Tibial nerve (tissue), 3 donors: Measurements from ENCODE around the gene EGFL6.

ENCODE experiments used
- POLR2A ChIP-seq, 2 donors: fragments of 450-650 bp; IDR thresholded peaks; one replicate each; pipeline ENCODE4 v1.6.1; 2017; ENCODE audit warnings: antibody characterized with exemption in 2 of 2, mild to moderate bottlenecking in 2 of 2, moderate library complexity in 2 of 2
- TF ChIP-seq, protein P1 (sequence below), 5 experiments: fragments of 200-600 bp in 3 of 5; fragments of 450-650 bp in 2 of 5; sonication (generic) in 3 of 5; IDR thresholded peaks; one replicate each; pipeline ENCODE4 v1.5.1; 2016 to 2019; ENCODE audit warnings: antibody characterized with exemption in 5 of 5, mild to moderate bottlenecking in 3 of 5, moderate library complexity in 2 of 5

- no peak for TF ChIP-seq POLR2A (IDR thresholded peaks at IDR 0.05)
- TF ChIP-seq, protein P1, sequence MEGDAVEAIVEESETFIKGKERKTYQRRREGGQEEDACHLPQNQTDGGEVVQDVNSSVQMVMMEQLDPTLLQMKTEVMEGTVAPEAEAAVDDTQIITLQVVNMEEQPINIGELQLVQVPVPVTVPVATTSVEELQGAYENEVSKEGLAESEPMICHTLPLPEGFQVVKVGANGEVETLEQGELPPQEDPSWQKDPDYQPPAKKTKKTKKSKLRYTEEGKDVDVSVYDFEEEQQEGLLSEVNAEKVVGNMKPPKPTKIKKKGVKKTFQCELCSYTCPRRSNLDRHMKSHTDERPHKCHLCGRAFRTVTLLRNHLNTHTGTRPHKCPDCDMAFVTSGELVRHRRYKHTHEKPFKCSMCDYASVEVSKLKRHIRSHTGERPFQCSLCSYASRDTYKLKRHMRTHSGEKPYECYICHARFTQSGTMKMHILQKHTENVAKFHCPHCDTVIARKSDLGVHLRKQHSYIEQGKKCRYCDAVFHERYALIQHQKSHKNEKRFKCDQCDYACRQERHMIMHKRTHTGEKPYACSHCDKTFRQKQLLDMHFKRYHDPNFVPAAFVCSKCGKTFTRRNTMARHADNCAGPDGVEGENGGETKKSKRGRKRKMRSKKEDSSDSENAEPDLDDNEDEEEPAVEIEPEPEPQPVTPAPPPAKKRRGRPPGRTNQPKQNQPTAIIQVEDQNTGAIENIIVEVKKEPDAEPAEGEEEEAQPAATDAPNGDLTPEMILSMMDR (IDR thresholded peaks at IDR 0.05): no peak
Observed at GRCh38 chrX:13654116-13654515, 84.7 kb downstream of the EGFL6 start.
